Raji (cell line): Measurements from ENCODE around the gene EIF5B.

ENCODE experiments used
- POLR2A ChIP-seq: IDR thresholded peaks from 2 replicates; pipeline ENCODE4 v1.6.1; 2011; ENCODE audit warnings: low read depth, low read length, control low read depth; ENCODE audit not compliant: insufficient read depth

Gene EIF5B

DNA sequence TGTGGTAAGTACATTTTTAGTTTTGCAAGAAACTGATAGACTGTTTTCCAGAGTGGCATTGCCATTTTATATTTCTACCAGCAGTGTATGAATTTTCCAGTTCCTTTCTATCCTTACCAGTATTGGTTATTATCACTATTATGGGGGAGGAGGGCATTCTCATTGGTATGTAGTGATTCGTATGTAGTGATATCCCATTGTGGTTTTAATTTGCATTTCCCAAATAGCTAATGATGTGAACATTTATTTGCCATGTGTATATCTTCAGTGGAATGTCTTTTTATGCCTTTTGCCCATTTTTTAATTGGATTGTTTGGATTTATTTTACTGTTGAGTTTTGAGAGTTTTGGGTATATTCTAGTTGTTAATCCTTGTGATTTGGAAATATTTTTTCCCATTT, 16.9 kb downstream of the EIF5B start:
- no peak for TF ChIP-seq POLR2A

DNA sequence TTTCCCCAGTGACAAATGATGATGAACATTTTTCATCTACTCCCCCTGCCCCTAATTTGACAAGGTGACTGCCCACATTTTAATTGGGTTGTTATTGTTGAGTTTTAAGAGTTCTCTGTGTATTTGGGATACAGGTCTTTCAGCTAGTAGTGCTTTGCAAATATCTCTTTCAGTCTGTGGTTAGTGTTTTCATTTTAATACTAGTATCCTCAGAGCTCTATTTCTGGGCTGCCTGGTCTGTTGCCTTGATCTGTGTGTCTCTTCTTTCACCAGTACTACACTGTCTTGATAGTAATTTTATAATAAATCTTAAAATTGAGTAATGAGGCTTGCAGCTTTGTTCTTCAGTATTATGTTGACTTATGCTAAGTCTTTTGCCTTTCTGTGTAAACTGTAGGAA, 19.7 kb downstream of the EIF5B start:
- TF ChIP-seq POLR2A, result no peak

DNA sequence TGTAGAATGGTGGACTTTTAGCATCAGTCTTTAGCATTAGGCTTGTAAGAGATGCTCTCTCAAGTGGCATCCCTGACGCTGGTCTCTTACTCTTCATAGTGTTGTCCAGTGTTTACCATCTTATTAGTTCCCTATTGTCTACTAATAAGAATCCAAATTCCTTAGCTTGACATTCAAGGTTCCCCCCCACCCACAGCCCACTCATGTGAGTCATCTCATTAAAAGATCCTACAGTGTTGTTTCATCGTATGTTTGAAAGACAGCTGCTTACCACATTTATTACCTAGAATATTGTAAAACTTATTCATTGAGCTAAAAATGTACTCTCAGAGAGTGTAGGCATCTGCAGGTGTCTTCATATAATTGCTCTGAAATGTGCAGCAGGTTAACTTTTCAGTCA, 28.5 kb downstream of the EIF5B start:
- TF ChIP-seq POLR2A, result no peak

DNA sequence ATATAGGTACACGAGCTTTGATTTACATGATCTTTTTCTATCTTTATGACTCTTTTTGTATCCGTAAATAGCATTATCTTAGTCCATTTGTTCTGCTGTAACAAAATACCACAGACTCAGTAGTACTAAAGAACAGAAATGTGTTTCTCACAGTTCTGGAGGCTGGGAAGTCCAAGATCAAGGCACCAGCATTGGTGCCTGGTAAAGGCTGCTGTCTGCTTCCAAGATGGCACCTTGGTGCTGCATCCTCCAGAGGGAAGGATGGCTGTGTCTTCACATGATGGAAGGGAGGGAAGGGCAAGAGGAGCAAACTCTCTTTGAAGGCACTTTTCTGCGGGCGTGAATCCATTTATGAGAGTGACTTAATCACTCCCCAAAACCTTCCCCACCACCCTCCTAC, 36.0 kb downstream of the EIF5B start:
- no peak for TF ChIP-seq POLR2A

DNA sequence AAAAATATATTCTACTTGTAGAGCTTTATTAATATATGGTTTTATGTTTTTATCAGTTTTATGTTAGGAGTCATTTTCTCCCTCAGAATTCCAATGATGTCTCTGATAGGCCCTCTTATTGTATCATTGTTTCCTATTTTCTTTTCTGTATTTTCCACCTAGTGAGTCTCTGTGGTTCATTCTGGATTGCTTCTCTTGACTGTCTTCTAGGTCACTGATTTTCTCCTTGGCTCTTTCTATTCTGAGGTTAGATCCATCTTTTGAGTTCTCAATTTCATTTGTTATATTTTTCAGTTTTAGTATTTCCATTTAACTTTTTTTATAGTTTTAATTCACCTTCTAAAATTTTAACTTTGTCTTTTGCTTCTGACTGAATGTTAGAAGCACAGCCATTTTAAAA, 37.6 kb downstream of the EIF5B start:
- no peak for TF ChIP-seq POLR2A

DNA sequence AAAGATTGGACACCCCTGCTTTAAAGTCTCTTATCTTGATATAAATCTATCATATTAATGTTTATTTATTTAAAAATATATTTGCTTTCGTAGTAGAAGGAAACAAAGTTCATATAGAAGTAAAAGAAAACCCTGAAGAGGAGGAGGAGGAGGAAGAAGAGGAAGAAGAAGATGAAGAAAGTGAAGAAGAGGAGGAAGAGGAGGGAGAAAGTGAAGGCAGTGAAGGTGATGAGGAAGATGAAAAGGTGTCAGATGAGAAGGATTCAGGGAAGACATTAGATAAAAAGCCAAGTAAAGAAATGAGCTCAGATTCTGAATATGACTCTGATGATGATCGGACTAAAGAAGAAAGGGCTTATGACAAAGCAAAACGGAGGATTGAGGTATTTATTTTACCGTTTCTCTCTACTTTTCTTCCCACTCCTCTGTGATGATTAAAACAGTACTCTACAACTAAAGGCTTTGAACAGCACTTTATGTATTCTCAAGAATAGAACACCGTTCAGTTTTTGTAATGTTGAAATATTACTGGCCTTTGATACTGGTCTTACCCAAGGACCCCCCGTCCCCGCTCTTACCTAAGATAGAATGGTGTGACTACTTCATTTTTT, 39.2 kb downstream of the EIF5B start:
- no peak for TF ChIP-seq POLR2A

DNA sequence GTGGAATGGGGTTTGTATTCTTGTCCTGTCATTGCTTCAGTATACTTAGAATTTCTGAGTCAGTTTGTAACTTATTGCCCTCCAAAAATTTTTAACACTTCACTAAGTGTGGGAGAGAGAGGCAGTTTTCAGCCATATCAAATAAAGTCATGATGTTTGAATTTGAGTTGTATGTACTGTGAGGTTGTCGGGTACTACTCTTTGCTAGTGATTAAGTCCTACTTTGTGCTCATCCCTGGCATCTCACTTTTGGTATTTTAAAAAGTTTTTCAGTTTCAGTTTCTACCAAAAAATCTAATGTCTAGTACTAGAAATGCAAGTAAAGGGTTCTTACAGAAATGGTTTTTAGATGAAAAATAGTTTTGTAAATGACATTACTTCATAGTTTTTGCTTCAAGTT, 40.7 kb downstream of the EIF5B start:
- TF ChIP-seq POLR2A, result no peak

DNA sequence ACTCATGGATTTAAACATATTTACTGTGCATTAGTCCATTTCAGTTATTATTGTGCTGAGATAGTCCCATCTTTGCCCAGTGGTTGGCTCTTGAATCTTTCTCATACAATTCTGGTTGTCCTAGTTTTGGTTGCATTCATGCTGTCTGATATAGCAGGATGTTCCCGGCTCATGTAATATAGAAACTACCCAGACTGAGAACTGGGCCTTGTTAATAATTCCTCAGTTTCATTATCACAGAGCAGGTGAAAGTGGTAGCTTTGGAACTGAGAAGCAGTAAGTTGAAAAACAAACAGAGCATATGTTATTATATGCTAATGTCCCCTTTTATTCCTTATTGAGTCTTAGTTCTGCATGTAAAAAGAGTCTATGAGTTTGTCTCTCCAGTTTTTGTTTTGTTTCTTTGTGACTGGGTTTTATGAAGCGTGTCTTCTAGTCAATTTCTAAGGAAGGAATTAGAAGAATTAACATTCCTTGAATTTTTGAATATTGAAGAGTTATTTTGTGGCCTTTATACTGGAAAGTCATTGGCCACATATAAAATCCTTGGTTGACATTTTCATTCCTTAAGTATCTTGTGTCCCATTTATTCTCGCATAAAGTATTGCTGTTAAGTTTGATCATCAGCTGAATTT, 43.3 kb downstream of the EIF5B start:
- TF ChIP-seq POLR2A, result no peak

DNA sequence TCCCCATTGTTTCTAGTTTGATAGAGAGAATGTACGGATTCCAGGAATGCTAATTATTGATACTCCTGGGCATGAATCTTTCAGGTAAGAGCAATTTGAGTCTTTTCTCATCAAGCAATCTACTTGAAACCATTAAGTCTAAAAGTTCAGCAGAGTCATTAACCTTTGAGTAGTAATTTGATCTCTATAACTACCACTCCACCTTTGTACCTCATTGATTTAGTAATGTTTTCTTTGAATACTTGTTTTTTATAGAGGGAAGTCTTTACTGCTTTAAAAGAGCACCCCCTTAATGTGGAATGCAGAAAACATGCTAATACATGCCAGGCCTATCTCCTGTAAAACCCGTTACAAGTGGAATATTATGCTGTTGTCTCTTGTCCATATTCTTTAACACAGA, 45.0 kb downstream of the EIF5B start:
- TF ChIP-seq POLR2A, result no peak

DNA sequence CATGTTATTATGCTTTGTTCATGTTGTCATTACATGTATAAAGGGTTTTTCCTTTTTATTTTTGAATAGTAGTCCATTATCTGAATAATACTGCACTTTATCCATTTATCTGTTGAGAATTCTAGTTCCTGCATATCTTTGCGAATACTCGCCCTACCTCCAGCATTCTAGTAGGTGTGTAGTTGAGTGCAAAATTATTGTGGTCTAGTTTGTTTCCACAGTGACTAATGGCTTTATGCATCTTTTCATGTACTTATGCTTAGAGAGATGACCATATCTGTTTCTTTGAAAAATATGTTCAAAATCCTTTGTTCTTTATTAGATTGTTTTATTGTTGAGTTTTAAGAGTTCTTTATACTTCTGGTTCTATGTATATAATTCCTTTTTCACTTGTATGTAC, 48.8 kb downstream of the EIF5B start:
- TF ChIP-seq POLR2A, result no peak

DNA sequence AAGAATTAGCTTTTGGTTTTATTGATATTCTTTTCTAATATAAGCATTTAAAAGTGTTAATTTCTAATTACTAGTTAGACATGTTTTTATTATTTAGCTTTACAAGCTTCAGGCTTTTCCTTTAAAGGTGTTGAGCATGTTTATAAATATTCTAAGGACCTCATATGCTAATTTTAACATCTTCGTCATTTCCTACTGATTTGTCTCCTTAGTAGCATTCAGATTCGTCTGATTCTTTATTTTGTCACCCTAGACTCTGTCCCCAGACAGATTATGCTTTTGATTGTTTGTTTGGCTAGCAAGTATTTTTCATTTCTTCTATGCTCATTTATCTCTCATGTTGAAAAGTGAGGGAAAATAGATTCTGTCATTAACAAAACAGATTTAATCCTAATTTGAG, 51.7 kb downstream of the EIF5B start:
- TF ChIP-seq POLR2A, result no peak

DNA sequence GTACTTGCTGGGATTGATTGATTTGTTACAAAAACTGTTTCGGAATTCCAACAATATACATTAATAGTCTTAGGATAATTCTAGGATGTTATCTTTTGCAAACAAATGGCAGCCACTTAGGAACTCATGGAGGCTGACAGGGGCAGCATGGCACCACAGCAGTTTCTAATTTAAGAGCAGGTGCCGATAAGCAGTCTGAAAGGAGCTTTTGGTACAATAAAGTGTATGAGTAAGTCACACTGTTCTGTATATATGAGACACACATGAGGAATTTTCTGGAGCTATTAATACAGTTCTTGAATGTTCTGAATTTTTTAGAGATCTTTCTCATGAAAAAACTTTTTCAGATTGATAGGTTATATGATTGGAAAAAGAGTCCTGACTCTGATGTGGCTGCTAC, 52.2 kb downstream of the EIF5B start:
- no peak for TF ChIP-seq POLR2A

DNA sequence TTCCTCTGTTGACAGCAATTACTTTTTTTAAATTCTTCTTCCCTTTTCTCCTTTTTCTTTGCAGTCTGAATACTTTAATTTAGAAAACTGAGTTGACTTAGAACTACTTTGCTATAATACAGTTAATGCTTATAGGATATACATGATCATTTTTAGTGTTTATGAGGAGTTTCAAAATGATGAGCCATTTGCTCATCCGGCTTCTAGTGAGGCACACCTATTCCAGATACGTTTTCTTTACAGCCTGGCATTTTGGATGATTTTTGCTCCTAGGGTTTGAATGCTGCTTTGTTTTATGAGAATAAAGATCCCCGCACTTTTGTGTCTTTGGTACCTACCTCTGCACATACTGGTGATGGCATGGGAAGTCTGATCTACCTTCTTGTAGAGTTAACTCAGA, 52.8 kb downstream of the EIF5B start:
- no peak for TF ChIP-seq POLR2A

DNA sequence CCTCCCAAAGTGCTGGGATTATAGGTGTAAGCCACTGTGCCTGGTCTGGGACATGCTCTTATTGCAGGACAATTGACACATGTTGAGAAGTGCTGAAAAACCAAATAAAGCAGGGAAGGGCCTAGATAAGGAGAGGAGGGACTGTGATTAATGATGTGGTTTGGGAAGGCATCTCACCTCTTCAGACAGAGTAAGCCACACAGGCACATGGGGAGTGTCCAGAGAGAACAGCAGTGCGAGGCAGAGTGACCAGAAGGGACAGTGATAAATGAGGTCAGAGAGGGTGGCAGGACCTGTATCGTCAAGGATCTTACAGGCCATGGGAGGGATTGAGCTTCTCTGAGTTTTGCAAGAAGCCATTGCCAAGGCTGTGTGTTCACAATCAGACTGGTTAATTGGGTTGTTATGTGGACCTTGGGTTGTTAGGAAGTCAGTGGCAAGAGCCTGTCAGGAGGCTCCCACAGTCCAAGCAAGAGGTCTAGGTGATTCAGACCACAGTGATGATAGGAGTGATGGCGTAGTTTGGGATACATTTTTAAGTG, 58.5 kb downstream of the EIF5B start:
- TF ChIP-seq POLR2A, result no peak

DNA sequence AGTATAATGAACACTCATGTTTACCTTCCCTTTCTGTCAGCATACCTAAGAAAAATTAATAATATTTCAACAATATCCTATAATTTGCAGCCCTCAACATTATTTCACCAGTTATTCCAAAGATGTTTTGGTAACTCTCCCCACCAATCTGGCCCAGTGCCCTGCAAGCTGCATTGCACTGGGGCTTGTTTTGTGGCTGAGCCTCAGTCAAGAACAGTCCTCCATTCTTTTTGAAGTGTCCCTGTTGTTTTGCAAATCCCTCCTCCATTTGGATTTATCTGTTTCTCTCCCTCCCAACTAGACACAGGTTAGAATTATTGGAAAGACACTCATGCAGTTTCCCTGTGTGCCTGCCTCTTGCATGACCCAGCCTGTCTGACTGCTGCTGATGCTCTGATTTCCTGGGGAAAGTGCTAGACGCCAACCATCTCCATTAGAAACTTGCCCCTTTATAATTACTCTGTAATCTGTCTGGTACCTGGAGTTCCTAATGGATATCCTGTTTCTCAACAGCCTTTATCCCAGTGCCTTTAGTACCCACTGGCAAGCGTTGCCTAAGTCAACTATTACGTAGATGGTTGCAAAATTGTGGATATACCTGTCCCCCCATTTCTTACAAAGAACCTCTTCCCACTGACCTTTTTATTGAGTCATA, 60.2 kb downstream of the EIF5B start:
- TF ChIP-seq POLR2A, result no peak

DNA sequence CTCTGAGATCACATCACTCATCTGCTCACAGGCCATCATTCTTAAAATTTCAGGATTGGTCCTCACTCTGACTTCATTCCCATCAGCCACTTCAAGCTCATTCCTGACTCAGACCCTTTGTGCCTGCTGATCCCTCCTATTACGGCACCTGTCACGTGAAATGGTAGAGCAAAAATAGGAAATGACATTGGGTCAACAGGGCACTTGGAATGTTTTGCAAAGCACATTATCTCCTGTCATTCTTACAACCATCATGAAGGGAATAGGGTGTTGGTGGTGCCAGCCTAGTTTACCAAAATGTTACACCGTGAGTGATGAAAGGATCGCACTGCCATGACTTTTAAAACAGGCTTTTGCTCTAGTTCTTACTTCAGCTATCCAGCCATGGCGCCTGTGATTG, 61.1 kb downstream of the EIF5B start:
- no peak for TF ChIP-seq POLR2A
